ENCODE measurements around the gene SLC51A.
"Not testable (repeated sequence)": the region's sequence is repeated elsewhere in the genome, so short reads cannot be mapped to it uniquely, and the experiment has no call there.

Gene SLC51A

DNA sequence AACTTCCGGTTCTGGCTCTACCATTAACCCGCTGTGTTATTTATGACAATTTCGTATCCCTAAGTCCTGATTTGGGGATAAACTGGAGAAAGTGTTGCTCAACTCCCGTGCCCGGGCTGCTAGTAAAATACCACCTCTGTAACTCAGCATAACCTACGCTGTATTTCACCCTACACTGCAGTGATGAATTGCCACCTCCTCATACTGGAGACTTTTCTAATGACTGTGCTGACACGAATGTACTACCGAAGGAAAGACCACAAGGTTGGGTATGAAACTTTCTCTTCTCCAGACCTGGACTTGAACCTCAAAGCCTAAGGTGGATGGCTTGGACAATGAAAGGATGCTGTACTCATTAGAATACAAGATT, 16.5 kb downstream of the SLC51A start:
- DNase-seq (ENCODE audit: low read depth, low spot score): no peak
- H3K4me3 ChIP-seq (ENCODE audit: low read length): no peak overlapping the region

- H3K4me3 ChIP-seq (ENCODE audit: low read length): no peak overlapping the region
- no peak for DNase-seq (ENCODE audit: low read depth, low spot score)
Observed at GRCh38 chr3:196235452-196236122, 19.3 kb downstream of the SLC51A start.

DNA sequence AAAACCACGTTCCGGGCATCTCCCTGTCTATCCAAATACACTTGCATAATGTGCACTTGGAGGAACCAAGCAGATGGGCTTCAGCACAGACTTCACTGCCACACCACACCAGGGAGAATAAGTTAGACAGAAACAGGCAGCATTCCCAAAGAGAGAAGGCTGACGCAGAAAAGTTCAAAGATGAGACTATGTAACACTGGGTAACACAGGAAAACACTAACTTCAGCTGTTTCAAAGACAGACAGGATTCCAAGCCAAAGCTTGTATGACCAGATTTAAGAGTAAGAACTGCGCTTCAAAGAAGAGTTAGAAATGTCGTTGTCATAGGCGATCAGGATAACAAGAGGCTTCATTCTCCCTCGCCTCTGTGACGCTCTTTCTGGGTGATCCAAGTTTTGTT, 19.9 kb downstream of the SLC51A start:
- no peak for DNase-seq (ENCODE audit: low read depth, low spot score)
- H3K4me3 ChIP-seq (ENCODE audit: low read length): no peak overlapping the region

DNA sequence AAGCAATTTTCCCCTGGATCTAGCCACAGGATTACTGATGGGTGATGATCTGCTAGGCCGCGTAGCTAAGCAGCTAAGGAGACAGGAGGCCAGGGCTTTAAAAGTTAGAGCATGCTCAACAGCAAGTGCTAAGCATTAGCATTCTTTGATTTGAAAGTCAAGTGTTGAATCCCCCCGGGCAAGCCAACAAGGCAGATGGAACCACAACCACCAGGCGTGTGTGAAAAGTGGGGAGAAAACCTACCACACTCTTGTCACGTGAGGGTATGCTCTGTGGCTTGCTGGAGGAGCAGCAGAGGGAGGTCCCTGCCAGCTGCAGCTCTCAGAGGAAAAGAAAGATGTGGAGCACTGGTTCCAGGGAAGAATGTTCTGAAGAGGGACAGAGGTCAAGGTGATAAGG, 20.9 kb downstream of the SLC51A start:
- no peak overlapping the region for H3K4me3 ChIP-seq (ENCODE audit: low read length)
- peak; percentile 93 for DNase-seq (ENCODE audit: low read depth, low spot score)

DNA sequence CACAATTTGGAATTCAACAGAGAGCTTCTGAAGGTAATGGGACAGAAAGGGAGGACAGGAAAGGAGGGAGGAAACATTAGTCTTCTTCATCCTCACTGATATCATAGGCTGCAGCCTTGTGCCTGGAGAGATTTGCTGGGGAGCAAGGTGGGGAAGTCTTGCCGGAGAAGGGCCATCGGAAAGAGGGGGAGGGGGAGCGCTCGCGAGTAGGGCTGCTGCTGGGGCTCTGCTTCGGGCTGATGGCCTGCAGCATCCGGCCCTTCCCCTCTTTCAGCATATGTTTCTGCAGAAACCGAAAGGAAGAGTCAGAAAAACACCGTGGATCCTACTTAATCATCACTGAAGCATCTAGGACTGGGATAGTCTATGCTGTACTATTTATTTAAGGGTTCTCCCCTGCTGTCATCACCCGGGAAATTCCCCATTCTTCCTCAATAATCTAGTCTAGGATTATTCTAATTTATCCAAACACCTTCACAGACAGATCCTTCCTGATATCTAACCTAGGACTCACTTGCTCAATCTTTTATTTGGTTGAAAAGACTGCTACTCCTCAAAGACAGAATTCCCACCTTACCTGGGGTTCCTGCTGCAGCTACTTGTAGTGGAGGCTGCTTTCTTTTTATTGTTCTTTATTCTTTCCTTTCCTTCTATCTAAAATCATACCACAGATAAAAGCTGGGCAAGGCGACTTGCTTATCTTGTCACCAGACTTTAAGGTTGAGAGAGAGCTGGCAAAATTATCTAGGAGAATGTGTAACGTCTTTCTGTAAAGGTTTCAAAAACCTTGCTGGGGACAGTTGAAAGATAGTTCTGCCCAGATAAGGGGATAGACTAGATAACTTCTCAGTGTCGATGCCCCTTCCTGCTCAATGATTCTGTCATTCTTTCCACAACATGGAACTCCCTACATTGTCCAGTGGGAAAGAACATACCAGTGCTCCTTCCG, 22.6 kb downstream of the SLC51A start:
- DNase-seq (ENCODE audit: low read depth, low spot score): no peak
- H3K4me3 ChIP-seq (ENCODE audit: low read length): no peak overlapping the region

DNA sequence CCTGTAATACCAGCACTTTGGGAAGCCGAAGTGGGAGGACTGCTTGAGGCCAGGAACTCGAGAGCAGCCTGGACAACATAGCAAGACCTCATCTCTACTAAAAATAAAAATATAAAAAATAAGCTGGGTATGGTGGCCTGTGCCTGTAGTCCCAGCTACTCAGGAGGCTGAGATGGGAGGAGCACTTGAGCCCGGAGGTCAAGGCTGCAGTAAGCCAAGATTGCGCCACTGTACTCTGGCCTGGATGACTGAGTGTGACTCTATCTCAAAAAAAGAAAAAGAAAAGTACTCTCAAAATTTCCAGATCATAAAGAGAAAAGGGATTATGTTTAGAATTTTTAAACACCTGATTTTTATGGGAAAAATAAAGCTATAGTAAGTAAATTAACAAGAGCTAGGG, 24.1 kb downstream of the SLC51A start:
- DNase-seq (ENCODE audit: low read depth, low spot score): no peak
- H3K4me3 ChIP-seq (ENCODE audit: low read length): no peak overlapping the region

DNA sequence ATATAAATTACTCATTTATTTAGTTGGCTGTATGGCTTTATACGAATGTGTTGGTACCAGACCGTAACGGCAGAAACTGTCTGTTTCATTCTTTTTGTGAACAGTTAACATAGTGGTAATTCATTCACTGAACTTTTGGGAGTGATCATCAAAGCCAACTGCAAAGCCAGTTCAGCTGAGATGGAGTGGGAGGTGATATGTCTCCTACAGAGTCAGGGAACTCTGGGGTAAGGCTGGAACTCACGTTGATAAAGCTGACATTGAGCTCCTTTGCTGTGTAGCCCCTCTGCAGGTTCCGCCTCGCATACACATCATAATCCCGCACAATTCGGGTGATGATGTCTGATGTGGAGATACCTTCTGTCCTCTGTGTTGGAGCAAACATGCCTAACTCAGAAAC, 25.4 kb downstream of the SLC51A start:
- DNase-seq (ENCODE audit: low read depth, low spot score): no peak

DNA sequence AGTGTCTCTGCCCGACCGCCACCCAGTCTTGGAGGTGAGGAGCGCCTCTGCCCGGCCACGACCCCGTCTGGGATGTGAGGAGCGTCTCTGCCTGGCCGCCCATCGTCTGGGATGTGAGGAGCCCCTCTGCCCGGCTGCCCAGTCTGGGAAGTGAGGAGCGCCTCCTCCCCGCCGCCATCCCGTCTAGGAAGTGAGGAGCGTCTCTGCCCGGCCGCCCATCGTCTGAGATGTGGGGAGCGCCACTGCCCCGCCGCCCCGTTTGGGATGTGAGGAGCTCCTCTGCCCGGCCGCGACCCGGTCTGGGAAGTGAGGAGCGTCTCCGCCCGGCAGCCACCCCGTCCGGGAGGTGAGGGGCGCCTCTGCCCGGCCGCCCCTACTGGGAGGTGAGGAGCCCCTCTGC, 27.8 kb downstream of the SLC51A start:
- DNase-seq (ENCODE audit: low read depth, low spot score): not testable (repeated sequence)

More for the DNA sequence above, 25.4 kb downstream of the SLC51A start:
- H3K4me3 ChIP-seq (ENCODE audit: low read length): no peak overlapping the region

GRCh38 chr3:196246612-196247308, 30.4 kb downstream of the SLC51A start:
- H3K4me3 ChIP-seq (ENCODE audit: low read length): no peak overlapping the region
- peak; percentile 86 for DNase-seq (ENCODE audit: low read depth, low spot score)

More for the DNA sequence above, 27.8 kb downstream of the SLC51A start:
- H3K4me3 ChIP-seq (ENCODE audit: low read length): not testable (repeated sequence)

DNA sequence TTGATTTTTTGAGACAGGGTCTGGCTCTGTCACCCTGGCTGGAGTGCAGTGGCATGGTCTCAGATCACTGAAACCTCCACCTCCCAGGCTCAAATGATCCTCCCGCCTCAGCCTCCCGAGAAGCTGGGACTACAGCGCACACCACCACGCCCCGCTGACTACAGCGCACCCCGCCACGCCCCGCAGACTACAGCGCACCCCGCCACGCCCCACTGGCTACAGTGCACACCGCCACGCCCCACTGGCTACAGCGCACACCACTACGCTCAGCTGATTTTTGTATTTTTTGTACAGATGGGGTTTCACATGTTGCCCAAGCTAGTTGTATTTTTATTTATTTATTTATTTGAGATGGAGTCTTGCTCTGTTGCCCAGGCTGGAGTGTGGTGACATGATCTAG, 35.6 kb downstream of the SLC51A start:
- no peak overlapping the region for H3K4me3 ChIP-seq (ENCODE audit: low read length)
- DNase-seq (ENCODE audit: low read depth, low spot score): no peak

DNA sequence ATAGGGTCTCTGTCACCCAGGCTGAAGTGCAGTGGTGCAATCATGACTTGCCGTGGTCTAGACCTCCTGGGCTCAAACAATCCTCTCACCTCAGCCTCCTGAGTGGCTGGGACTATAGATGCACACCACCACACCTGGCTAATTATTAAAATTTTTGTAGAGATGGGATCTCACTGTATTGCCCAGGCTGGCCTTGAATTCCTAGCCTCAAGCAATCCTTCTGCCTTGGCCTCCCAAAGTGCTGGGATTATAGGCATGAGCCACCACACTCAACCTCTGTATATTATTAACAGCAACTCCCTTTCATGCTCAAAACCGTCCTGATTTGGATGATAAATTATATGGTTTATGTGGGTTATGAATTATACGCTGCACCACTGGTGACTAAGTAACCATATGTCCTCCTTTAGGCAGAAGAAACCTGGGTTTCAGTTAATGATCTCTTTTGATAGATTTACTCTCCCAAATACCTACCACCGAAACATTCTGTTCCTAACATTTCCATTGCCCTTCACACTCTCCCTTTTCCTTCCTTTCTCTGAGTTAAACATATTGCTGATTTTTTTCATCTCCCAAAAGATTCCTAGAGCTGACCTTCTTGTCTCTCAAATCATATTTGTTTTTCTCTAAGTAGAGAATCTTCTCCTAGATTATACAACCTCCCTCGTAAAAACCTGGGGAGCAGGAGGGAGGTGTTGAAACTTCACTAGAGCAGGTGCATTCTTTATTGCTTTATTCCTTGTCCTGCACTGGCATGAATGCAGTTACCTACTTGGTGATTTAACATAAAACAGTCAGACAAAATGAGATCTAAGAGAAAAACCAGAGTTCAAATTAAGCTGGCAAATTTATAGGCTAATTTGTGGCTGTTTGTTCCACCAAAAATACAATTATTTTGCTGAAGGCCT, 38.3 kb downstream of the SLC51A start:
- DNase-seq (ENCODE audit: low read depth, low spot score): no peak
- no peak overlapping the region for H3K4me3 ChIP-seq (ENCODE audit: low read length)

GRCh38 chr3:196255776-196256175, 39.4 kb downstream of the SLC51A start:
- H3K4me3 ChIP-seq (ENCODE audit: low read length): no peak overlapping the region

DNA sequence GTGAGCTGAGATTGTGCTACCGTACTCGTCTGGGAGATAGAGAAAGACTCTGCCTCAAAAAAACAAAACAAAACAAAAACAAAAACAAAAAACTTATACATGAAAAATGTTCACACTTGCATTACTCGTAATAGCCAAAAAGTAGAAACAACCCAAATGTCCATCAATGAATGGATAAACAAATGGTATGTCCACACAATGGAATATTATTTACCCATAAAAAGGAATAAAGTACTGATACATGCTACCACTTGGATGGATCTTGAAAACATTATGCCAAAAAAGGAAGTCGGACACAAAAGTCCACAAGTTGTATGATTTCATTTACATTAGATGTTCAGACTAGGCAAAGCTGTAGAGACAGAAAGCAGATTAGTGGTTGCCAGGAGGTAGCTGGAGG, 44.5 kb downstream of the SLC51A start:
- no peak for DNase-seq (ENCODE audit: low read depth, low spot score)
- no peak overlapping the region for H3K4me3 ChIP-seq (ENCODE audit: low read length)

More at GRCh38 chr3:196255776-196256175, 39.4 kb downstream of the SLC51A start:
- DNase-seq (ENCODE audit: low read depth, low spot score): no peak

GRCh38 chr3:196263819-196264218, 47.5 kb downstream of the SLC51A start:
- no peak overlapping the region for H3K4me3 ChIP-seq (ENCODE audit: low read length)

DNA sequence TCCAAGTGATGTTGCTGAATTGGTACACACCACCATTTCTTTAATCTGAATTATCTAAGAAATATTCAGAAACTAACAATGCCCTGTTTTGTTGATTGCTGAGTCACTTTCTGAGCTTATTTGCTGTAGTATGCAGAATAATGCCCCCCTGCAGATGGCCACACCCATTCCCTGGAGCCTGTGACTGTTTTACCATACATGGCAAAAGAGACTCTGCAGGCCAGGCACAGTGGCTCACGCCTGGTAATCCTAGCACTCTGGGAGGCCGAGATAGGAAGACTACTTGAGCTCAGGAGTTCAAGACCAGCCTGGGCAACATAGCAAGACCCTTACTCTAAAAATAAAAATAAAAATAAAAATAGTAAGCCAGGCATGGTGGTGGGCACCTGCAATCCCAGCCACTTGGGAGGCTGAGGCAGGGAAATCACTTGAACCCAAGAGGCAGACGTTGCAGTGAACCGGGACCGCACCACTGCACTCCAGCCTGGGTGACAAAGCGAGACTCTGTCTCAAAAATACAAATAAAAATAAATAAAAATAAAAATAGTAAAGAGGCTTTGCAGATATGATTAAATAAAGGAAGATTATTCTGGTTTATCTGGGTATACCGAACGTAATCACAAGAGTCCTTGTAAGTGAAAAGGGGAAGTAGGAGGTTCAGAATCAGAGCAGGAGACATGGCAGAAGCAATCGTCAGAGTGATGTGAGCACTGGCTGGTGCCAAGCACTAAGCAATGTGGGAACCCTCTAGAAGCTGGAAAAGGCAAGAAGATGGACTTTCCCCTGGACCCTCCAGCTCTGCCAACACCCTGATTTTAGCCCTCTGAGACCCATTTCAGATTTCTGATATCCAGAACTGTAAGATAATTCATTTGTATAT, 52.2 kb downstream of the SLC51A start:
- no peak for DNase-seq (ENCODE audit: low read depth, low spot score)
- no peak overlapping the region for H3K4me3 ChIP-seq (ENCODE audit: low read length)

More at GRCh38 chr3:196263819-196264218, 47.5 kb downstream of the SLC51A start:
- no peak for DNase-seq (ENCODE audit: low read depth, low spot score)

- H3K4me3 ChIP-seq (ENCODE audit: low read length): no peak overlapping the region
- no peak for DNase-seq (ENCODE audit: low read depth, low spot score)
Observed at GRCh38 chr3:196270499-196270898, 54.2 kb downstream of the SLC51A start.

DNA sequence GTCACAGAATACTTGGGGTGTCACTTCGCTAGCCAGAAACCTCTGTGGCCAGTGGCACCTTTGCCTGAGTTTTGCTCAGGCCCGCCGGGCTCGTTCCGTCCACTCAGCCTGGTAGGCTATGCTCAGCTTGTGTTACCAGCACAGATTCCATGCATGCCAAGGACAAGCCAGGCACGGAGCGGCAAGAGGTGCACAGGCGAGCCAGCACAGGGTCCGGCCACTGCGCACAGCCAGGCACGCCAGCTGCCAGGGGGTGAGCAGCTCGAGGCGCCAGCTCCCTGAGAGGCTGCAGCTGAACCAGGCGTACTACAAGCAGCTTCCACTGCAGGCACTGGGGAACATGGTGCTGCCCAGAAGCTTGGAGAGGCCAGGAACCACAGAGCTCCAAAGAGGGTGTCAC, 56.5 kb downstream of the SLC51A start:
- H3K4me3 ChIP-seq (ENCODE audit: low read length): no peak overlapping the region
- no peak for DNase-seq (ENCODE audit: low read depth, low spot score)

- no peak for DNase-seq (ENCODE audit: low read depth, low spot score)
- H3K4me3 ChIP-seq (ENCODE audit: low read length): no peak overlapping the region
Observed at GRCh38 chr3:196273655-196274054, 57.3 kb downstream of the SLC51A start.

Measured in Jurkat, Clone E6-1 (cell line).